HG02759 (cell line): ENCODE measurements around the gene IPO13.

ENCODE experiments used
- ATAC-seq: cut with Tn5 transposase; IDR thresholded peaks from one replicate; pipeline ENCODE4 v1.9.1; 2021; ENCODE audit warnings: mild to moderate bottlenecking, moderate library complexity; ENCODE audit not compliant: unreplicated experiment

The IPO13 gene

GRCh38 chr1:43930168-43930948, 16.4 kb upstream of the IPO13 start:
- no peak for ATAC-seq

- ATAC-seq, result no peak
Measured at GRCh38 chr1:43930949-43931275, 15.8 kb upstream of the IPO13 start.

GRCh38 chr1:43931711-43932660, 14.8 kb upstream of the IPO13 start:
- ATAC-seq, result no peak

DNA sequence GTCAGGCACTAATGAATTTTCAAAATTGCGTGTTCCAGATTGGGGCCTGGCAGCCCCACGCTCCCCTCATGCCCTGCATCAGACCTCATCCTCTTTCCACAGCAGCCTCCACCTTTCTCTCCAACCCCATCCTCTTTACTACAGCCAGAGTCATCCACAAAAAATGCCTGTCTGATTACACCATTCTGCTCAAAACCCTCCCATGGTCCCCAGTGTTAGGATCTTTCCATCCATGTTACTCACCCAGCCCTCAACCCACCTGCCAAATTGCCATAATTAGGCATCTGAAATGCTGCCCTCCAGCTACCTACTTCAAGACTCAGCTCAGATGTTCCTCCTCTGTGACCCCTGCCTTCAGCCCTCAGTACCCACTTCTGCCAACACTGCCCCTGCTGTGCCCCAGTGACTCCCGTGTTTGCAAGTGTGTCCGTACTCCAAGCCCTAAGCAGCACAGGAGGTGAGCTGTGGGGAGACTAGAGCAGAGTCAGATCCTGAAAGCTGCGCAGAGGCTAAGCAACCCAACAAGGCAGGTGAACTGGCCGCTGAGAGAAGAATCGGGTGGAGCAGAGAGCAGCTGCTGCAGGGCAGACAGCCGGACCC, 13.9 kb upstream of the IPO13 start:
- ATAC-seq, result no peak

DNA sequence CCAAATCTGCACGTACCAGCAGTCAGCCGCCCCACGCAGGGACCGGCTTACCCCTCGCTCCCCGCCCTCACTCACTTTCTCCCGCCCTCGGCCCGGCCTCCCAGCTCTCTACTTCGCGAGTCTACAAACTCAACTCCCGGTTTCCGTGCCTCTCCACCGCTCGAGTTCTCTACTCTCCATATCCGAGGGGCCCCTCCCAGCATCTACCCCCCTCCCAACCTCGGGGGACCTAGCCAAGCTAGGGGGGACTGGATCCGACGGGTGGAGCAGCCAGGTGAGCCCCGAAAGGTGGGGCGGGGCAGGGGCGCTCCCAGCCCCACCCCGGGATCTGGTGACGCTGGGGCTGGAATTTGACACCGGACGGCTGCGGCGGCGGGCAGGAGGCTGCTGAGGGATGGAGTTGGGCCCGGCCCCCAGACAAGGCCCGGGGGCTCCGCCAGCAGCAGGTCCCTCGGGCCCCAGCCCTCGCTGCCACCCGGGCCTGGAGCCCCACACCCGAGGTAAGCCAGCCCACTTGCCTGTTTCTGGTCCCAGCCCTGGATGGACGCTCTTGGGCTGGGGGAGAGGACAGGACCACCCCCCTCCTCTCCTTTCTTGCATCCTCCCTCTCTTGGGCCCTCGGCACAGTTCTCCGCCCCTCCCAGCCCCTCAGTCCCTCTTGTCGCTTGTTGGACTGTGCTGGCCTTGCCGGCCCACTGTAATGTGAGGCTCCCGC, 13.2 kb upstream of the IPO13 start, which contains the start of gene ARTN:
TSS of gene ARTN (plus strand) at position 416 of the 715 bp plus-strand sequence. CDS start 1,856 bp downstream, outside the sequence.
- no peak for ATAC-seq

DNA sequence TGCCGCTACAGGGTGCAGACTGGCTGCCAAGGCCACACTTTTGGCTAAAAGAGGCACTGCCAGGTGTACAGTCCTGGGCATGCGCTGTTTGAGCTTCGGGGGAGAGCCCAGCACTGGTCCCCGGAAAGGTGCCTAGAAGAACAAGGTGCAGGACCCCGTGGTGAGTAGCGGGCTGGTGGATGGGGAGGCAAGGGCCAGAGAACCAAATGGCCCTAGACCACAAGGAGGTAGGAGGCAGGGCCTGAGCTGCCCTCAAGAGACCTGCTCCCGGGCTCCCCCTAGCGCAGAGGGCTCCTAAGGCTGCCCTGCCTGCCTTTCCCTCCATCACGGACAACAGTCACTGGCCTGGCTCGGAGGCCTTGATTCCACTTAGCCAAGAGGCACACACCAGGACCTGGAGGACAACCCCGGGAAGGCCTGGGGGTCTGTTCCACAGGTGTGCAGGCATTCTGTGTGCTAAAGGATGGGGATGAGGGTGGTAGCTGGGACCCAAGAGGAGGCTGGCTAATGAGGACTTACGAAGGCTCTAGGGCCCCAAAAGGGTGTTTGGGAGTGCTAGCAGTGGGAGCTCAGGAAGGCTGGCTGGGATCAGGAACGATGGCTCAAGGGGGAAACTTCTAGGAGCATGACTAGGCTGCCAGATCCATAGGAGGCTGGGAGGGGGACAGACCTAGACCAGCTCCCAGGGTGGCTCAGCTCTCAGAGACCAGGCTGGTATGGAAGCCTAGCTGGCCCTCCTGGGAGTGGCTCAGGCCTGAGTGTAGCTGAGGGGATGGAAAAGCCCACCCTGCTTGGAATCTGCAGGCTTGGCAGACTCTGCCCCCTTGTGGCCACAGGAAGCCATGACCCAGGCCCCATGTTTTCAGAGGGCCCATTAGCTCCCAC, 12.4 kb upstream of the IPO13 start:
- ATAC-seq, result no peak

- no peak for ATAC-seq
Measured at GRCh38 chr1:43934986-43935324, 11.8 kb upstream of the IPO13 start.

DNA sequence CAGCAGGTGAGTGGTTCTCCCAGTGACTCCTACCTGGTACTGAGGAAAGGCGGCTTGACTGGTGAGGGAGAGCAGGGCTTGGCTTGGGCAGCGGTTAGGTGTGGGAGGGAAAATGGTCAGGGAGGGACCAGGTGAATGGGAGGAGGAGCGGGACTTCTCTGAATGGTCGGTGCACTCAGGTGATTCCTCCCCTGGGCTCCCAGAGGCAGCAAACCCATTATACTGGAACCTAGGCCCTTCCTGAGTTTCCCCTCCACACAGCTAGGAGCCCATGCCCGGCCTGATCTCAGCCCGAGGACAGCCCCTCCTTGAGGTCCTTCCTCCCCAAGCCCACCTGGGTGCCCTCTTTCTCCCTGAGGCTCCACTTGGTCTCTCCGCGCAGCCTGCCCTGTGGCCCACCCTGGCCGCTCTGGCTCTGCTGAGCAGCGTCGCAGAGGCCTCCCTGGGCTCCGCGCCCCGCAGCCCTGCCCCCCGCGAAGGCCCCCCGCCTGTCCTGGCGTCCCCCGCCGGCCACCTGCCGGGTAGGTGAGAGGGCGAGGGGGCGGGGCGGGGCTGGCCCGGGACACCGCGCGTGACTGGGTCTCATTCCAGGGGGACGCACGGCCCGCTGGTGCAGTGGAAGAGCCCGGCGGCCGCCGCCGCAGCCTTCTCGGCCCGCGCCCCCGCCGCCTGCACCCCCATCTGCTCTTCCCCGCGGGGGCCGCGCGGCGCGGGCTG, 10.9 kb upstream of the IPO13 start:
- no peak for ATAC-seq

- ATAC-seq, result no peak
Measured at GRCh38 chr1:43936431-43937151, 10.2 kb upstream of the IPO13 start.

- ATAC-seq, result no peak
Measured at GRCh38 chr1:43937179-43937865, 9.4 kb upstream of the IPO13 start.

DNA sequence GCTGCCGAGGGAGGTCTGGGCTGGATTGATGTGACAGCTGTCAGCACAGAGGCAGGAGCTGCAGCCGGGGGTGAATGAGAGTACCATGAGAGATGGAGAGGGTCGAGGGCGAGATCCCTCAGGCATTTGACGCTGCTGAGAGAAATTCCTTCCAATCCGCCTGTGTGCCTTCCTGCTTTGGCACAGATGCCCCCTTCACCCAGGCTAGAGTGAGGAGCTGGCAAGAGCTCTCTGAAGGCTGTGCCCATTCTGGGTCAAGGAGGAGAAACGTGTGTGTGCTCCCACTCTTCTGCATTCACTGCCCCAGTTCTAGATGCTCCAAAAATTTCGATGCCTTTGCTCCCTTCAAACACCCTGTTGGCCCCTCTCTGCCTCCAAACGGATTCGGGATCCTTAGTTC, 8.4 kb upstream of the IPO13 start:
- ATAC-seq, result no peak

GRCh38 chr1:43938892-43939587, 7.7 kb upstream of the IPO13 start:
- no peak for ATAC-seq

DNA sequence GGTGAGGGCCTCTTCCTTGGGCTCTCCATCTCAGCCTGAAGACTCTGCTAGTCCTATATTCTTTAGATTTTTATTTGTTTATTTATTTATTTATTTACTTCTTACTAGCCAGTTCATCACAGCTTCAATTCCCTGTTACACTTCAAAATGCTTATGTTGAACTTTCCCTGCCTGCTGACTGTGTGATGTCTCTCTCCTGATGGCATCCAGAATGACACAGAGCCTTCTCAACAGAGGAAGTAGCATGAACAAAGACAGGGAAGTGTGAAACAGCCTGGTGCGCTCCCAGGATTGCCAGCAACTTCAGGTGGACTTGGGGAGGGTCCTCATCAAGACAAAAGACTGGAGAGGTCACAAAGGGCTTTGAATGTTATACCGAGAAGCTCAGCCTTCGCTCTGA, 4.3 kb upstream of the IPO13 start:
- no peak for ATAC-seq

DNA sequence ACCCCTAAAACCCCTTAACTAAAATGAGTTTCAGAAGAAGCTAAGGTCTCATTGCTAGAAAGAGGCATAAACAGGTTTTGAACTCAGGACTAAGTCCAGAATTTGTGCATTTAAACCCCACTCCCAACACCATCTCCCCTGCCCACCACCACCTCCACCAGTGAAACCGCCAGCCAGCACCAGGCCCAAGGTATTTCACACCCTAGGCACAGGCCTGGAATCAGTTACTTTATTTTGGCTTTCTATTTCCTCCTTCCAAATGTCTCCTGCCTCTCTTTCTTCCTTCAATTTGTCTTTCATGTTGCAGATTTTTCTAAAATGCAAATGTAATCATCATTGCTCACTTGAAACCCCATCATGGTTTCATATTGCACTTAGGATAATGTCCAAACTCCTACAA, 1.9 kb upstream of the IPO13 start:
- ATAC-seq, result no peak

DNA sequence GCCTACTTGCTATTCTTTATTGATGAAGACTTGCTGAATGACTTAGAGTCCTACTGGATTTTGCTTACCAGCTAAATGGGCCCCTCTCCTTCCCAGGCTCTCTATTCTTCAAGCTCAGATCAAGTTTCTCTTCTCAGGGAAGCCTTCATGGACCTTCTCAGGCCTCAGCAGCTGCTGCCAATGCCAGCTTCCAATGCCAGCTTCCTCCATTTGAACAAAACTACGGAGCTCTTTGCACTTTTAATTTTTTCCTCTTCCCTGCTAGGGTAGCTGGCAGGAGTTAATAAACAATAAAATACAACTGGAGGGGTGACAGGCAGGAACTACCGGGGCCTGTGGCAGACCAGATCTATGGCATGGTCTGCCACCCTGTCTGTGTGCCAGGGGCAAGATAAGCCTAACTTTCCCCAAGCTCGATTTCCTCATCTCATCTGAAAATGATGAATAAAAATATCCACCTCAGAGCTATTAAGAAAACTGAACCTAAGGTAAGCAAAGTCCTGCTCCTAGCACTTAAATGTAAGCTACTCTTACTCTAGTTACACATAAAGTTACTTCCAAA, 995 bp upstream of the IPO13 start:
- no peak for ATAC-seq

DNA sequence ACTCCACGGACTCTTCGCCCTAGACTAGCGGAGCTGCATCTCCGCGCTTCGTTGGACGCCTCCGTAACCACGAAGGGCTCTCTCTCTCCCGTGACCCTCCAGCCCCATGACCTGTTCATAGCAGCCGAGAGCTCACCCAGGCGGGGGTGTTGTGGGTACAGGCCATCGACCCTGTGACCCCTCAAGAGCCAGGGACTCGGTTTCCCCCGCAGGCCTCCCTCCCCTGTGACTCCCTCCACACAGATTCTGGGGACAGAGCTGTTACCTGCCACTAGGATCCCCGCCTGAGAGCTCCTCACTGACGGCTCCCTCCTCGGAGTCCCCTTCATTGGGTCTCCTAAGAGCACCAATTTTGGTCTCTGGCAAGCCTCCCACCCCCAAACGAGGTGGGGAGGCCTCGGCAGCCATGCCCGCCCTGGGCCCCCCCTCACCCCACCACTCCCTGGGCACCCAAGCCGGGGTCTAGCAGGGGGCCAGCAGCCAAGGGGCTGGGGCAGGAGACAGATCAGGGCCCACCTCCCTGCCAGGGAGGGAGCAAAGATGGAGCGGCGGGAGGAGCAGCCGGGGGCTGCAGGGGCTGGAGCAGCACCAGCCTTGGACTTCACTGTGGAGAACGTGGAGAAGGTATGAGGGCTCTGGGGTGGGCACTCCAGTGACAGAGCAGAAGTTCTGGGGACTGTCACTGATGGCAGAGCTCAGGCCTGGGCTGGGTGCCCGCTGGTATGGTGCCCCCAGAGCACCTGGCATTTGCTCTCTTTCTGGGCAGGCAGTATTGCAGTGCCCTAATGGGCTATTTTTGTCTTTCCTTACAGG, 517 bp downstream of the IPO13 start:
- no peak for ATAC-seq
